ENCODE results near the gene PHYKPL.

Gene PHYKPL

GRCh38 chr5:178193251-178193809, 39.3 kb downstream of the PHYKPL start:
- in situ Hi-C loops (cut with MboI; ENCODE audit: low sequenced_read_pairs): no loop called here

GRCh38 chr5:178192787-178193186, 39.8 kb downstream of the PHYKPL start:
- in situ Hi-C loops (cut with MboI; ENCODE audit: low sequenced_read_pairs): no loop called here

GRCh38 chr5:178192244-178192643, 40.4 kb downstream of the PHYKPL start:
- in situ Hi-C loops (cut with MboI; ENCODE audit: low sequenced_read_pairs): no loop called here

DNA sequence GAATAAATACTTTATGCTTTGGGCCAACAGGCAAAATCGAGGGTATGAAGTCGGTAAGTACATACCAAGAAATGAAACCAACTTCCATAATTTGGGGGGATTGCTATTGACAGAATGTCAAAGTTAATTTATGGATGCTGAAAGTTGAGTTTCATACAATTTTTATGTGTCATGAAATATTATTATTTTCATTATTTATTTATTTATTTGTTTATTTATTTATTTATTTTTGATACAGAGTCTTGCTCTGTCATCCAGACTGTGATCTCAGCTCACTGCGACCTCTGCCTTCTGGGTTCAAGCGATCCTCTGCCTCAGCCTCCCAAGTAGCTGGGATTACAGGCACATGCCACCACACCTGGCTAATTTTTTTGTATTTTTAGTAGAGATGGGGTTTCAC, 40.9 kb downstream of the PHYKPL start:
- in situ Hi-C loops (cut with MboI; ENCODE audit: low sequenced_read_pairs): no loop called here

DNA sequence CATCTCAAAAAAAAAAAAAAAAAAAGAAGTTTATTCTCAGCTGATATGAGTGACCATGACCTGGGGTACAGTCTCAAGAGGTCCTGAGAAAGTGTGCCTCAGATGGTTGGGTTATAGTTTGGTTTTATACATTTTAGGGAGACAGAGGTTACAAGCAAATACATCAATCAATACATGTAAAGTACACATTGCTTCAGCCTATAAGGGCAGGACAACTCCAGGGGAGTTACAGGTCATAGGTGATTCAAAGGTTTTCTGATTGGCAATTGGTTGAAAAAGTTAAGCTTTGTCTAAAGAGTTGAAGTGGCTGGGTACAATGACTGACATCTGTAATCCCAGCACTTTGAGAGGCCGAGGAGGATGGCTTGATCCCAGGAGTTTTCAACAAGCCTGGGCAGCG, 43.2 kb downstream of the PHYKPL start:
- in situ Hi-C loops (cut with MboI; ENCODE audit: low sequenced_read_pairs): no loop called here

DNA sequence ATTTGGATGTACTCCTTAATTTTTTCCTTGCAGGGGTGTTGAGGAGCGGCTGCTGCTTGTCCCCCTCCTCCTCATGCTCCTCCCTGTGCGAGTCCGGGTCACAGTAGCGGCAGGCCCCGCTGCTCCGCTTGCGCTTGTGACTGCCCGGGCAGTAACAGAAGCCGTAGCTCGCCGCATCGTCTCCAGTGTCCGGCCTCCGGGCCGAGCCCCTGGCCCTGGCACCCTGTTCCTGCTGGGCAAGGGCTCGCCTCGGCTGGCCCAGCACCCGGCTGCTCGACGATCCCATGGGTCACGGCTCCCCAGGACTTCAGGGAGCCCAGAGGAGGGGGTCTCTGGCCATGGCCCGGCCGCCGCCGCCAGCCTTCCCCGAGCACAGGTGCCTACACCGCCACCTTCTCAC, 45.6 kb downstream of the PHYKPL start, which contains the start of gene GMCL2:
TSS of gene GMCL2 (minus strand) at position 358 of the 400 bp plus-strand sequence. CDS start at position 286, 72 bp downstream.
- in situ Hi-C loops (cut with MboI; ENCODE audit: low sequenced_read_pairs): no loop called here

- in situ Hi-C loops (cut with MboI; ENCODE audit: low sequenced_read_pairs): no loop called here
Measured at GRCh38 chr5:178186427-178186826, 46.2 kb downstream of the PHYKPL start.

DNA sequence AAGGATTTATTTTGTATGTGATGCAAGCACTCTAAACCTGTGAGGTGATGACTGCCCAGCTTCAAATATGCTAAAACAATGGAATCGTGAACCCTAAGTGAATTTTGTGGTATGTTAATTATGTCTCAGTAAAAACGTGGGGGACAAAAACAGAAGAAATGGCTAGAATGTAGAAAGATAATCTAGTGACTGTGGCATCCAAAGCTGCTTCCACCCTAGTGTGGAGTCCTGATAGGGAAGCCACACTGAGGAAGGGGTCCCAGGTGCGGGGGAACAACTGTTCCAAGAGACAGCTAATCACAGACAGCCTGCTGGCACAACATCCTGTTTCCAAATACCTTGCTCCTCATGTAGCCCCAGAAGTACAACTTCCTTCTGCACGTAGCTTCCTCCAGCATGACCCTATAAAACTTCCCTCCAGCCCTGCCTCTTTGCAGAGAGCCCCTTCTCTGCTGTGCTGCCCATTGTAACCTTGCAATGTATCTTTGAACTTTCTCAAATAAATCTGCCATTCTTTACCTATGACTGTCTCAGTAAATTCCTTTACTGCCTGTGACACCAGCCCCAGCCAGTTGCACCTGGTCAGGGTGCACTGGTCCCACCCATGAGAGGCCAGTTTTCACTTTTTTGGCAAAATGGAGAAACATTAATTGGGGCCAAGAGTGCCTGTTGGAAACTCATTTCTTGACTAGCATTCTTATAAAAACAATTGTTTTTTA, 50.3 kb downstream of the PHYKPL start:
- in situ Hi-C loops (cut with MboI; ENCODE audit: low sequenced_read_pairs): no loop called here

GRCh38 chr5:178180141-178180863, 52.3 kb downstream of the PHYKPL start:
- in situ Hi-C loops (cut with MboI; ENCODE audit: low sequenced_read_pairs): no loop called here

DNA sequence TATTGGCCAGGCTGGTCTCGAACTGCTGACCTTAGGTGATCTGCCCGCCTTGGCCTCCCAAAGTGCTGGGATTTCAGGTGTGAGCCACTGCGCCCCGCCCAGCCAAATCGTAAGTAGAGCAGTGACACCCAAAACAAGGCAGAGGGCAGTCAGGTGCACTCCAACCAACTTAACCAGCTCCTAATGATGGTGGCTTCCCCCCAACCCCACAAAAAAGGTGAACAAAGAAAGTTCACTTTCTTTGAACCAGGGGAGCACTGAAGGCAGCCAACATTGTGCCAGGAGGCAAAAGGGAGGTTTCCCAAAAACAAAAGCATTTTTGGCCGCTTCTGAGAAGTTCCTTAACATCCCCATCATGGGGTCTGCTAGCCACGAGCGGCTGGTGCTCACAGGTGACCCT, 55.0 kb downstream of the PHYKPL start:
- in situ Hi-C loops (cut with MboI; ENCODE audit: low sequenced_read_pairs): no loop called here

- in situ Hi-C loops (cut with MboI; ENCODE audit: low sequenced_read_pairs): no loop called here
Measured at GRCh38 chr5:178176791-178177190, 55.8 kb downstream of the PHYKPL start.

- in situ Hi-C loops (cut with MboI; ENCODE audit: low sequenced_read_pairs): no loop called here
Measured at GRCh38 chr5:178174456-178174855, 58.1 kb downstream of the PHYKPL start.

DNA sequence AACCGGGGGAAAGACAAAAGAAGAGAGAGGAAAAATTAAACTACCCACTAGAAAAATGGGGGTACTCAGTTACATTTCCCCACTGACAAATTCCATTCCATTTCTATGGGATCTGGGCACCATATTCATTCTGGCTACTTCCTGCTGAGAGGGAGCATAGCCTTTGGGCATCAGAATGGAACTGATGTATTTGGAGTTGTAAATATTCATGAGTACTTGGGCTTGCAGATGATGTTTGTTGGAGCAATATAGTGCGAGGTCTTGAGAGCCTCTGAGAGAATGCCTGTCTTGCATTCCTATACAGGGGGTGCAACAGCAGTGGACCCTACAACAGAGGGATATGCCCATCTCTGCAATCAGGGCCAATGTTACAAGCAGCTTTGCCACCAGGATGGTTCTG, 62.1 kb downstream of the PHYKPL start:
- in situ Hi-C loops (cut with MboI; ENCODE audit: low sequenced_read_pairs): no loop called here

DNA sequence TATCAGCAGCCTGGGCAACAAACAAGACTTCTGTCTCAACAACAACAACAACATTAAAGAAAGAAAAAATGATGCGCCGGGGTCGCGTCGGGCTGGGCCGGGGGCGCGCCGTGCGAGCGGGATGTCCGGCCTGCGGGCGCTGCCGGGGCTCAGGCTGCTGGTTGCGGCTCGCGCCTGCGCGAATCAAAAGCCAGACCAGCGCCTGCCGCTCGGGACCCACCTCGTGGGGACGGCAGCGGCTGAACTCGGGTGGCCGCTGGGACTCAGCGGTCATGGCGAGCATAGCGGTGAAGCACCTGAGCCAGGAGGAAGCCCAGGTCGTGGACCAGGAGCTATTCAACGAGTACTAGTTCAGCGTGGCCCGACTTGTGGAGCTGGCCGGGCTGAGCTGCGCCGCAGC, 67.0 kb downstream of the PHYKPL start:
- in situ Hi-C loops (cut with MboI; ENCODE audit: low sequenced_read_pairs): no loop called here

GRCh38 chr5:178163772-178164735, 68.5 kb downstream of the PHYKPL start:
- in situ Hi-C loops (cut with MboI; ENCODE audit: low sequenced_read_pairs): no loop called here

DNA sequence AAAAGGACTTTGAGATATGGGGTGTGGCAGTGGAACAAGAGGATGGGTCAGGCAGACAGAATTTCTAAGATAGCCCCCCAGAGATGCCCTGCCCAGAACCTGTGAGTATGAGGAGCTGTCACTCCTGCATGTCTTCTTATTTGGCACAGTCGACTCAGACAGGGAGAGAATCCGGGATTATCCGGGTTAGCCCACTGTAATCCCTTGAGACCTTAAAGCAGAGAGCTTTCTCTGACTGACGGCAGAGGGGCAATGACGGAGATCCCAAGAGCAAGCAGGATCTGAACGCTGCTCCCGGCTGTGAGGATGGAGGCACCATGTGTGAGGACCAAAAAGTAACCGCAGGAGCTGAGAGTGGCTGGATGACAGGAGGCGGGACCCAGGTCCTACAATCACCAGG, 70.1 kb downstream of the PHYKPL start:
- in situ Hi-C loops (cut with MboI; ENCODE audit: low sequenced_read_pairs): no loop called here

- in situ Hi-C loops (cut with MboI; ENCODE audit: low sequenced_read_pairs): no loop called here
Measured at GRCh38 chr5:178160176-178160575, 72.4 kb downstream of the PHYKPL start.
